SK-N-SH treated with all-trans-retinoic acid at 6 μM for 48 hours (cell line): Measurements from ENCODE around the gene EPHA8.

Experiments used
- ATAC-seq: fragments of 200-7000 bp; cut with Tn5 transposase; 3 replicates; pipeline ENCODE4 v1.9.1; 2020; ENCODE audit warnings: mild to moderate bottlenecking, moderate library complexity
- ARNTL ChIP-seq: fragments of 450-650 bp; formaldehyde crosslinking; IDR thresholded peaks from 2 replicates; pipeline ENCODE4 v1.5.0; 2020; ENCODE audit warnings: low read depth, mild to moderate bottlenecking, moderate library complexity, borderline replicate concordance
- BACH2 ChIP-seq: fragments of 250-450 bp; sonication (Bioruptor Pico); IDR thresholded peaks from 2 replicates; pipeline ENCODE4 v1.9.0; 2021; ENCODE audit warnings: mild to moderate bottlenecking, borderline replicate concordance
- CREB5 ChIP-seq: fragments of 250-450 bp; sonication (Bioruptor Pico); IDR thresholded peaks from 2 replicates; pipeline ENCODE4 v1.5.1; 2020; ENCODE audit warnings: low read depth, mild to moderate bottlenecking, moderate library complexity
- CSDC2 ChIP-seq: fragments of 250-450 bp; sonication (Bioruptor Pico); IDR thresholded peaks from 2 replicates; pipeline ENCODE4 v1.5.0; 2020; ENCODE audit warnings: mild to moderate bottlenecking, moderate library complexity
- CSRNP3 ChIP-seq: fragments of 250-450 bp; sonication (Bioruptor Pico); IDR thresholded peaks from 2 replicates; pipeline ENCODE4 v1.5.1; 2021; ENCODE audit warnings: mild to moderate bottlenecking, moderate library complexity
- ESRRG ChIP-seq: fragments of 250-450 bp; sonication (Bioruptor Pico); IDR thresholded peaks from 2 replicates; pipeline ENCODE4 v1.6.1; 2021; ENCODE audit warnings: mild to moderate bottlenecking
- GLIS3 ChIP-seq: fragments of 250-450 bp; sonication (Bioruptor Pico); IDR thresholded peaks from 2 replicates; pipeline ENCODE4 v1.5.0; 2020; ENCODE audit warnings: mild to moderate bottlenecking, moderate library complexity
- ISL1 ChIP-seq: fragments of 250-450 bp; sonication (Bioruptor Pico); IDR thresholded peaks from 2 replicates; pipeline ENCODE4 v2.1.2; 2022; ENCODE audit warnings: mild to moderate bottlenecking, moderate library complexity
- OSR1 ChIP-seq: fragments of 250-450 bp; sonication (Bioruptor Pico); IDR thresholded peaks from 2 replicates; pipeline ENCODE4 v1.8.0; 2022; ENCODE audit warnings: moderate library complexity, mild to moderate bottlenecking, inconsistent platforms
- PATZ1 ChIP-seq: fragments of 250-450 bp; sonication (Bioruptor Pico); IDR thresholded peaks from 2 replicates; pipeline ENCODE4 v1.8.0; 2020; ENCODE audit warnings: mild to moderate bottlenecking, moderate library complexity, borderline replicate concordance
- RARB ChIP-seq: fragments of 250-450 bp; sonication (Bioruptor Pico); IDR thresholded peaks from 2 replicates; pipeline ENCODE4 v1.8.0; 2021; ENCODE audit warnings: mild to moderate bottlenecking, moderate library complexity
- SNAI2 ChIP-seq: fragments of 250-450 bp; sonication (Bioruptor Pico); IDR thresholded peaks from 2 replicates; pipeline ENCODE4 v1.5.0; 2020; ENCODE audit warnings: mild to moderate bottlenecking, moderate library complexity
- TCF4 ChIP-seq: fragments of 250-450 bp; sonication (Bioruptor Pico); IDR thresholded peaks from 2 replicates; pipeline ENCODE4 v1.8.0; 2021; ENCODE audit warnings: mild to moderate bottlenecking, moderate library complexity, borderline replicate concordance
- TOX ChIP-seq: fragments of 250-450 bp; sonication (Bioruptor Pico); IDR thresholded peaks from 2 replicates; pipeline ENCODE4 v1.8.0; 2021; ENCODE audit warnings: mild to moderate bottlenecking, moderate library complexity, borderline replicate concordance
- ZC3H10 ChIP-seq: fragments of 250-450 bp; sonication (Bioruptor Pico); IDR thresholded peaks from 2 replicates; pipeline ENCODE4 v1.5.1; 2021; ENCODE audit warnings: mild to moderate bottlenecking, moderate library complexity
- ZFP3 ChIP-seq: fragments of 250-450 bp; sonication (Bioruptor Pico); IDR thresholded peaks from 2 replicates; pipeline ENCODE4 v1.5.0; 2020; ENCODE audit warnings: mild to moderate bottlenecking, moderate library complexity
- ZFP30 ChIP-seq: fragments of 450-650 bp; formaldehyde crosslinking; IDR thresholded peaks from 2 replicates; pipeline ENCODE4 v1.5.0; 2022; ENCODE audit warnings: mild to moderate bottlenecking, moderate library complexity
- ZNF70 ChIP-seq: fragments of 450-650 bp; formaldehyde crosslinking; IDR thresholded peaks from 2 replicates; pipeline ENCODE4 v1.5.0; 2020; ENCODE audit warnings: mild to moderate bottlenecking, moderate library complexity
- ZNF8 ChIP-seq: fragments of 450-650 bp; formaldehyde crosslinking; IDR thresholded peaks from 2 replicates; pipeline ENCODE4 v1.5.0; 2020; ENCODE audit warnings: mild to moderate bottlenecking, moderate library complexity
- TF ChIP-seq, protein P1 (sequence below): fragments of 250-450 bp; sonication (Bioruptor Pico); IDR thresholded peaks from 2 replicates; pipeline ENCODE4 v1.5.0; 2020; ENCODE audit warnings: mild to moderate bottlenecking, moderate library complexity
- TF ChIP-seq, protein P2 (sequence below): fragments of 250-450 bp; sonication (Bioruptor Pico); IDR thresholded peaks from 2 replicates; pipeline ENCODE4 v1.8.0; 2021; ENCODE audit warnings: low read depth, mild to moderate bottlenecking, moderate library complexity, borderline replicate concordance

EPHA8 gene

GRCh38 chr1:22619798-22620197, 56.5 kb downstream of the EPHA8 start:
- TF ChIP-seq PATZ1 (no peak), ZC3H10 (CRISPR knock-in tag) (no peak), ZFP3 (no peak), RARB (CRISPR knock-in tag) (no peak), CSDC2 (CRISPR knock-in tag) (no peak), CREB5 (CRISPR knock-in tag) (no peak), ARNTL (CRISPR knock-in tag) (no peak), CSRNP3 (CRISPR knock-in tag) (no peak), GLIS3 (CRISPR knock-in tag) (no peak), TOX (CRISPR knock-in tag) (no peak), TCF4 (no peak), SNAI2 (no peak), ISL1 (CRISPR knock-in tag) (no peak), BACH2 (no peak), ESRRG (no peak), ZNF70 (CRISPR knock-in tag) (no peak), ZNF8 (CRISPR knock-in tag) (no peak), OSR1 (no peak)
- TF ChIP-seq, protein P1, sequence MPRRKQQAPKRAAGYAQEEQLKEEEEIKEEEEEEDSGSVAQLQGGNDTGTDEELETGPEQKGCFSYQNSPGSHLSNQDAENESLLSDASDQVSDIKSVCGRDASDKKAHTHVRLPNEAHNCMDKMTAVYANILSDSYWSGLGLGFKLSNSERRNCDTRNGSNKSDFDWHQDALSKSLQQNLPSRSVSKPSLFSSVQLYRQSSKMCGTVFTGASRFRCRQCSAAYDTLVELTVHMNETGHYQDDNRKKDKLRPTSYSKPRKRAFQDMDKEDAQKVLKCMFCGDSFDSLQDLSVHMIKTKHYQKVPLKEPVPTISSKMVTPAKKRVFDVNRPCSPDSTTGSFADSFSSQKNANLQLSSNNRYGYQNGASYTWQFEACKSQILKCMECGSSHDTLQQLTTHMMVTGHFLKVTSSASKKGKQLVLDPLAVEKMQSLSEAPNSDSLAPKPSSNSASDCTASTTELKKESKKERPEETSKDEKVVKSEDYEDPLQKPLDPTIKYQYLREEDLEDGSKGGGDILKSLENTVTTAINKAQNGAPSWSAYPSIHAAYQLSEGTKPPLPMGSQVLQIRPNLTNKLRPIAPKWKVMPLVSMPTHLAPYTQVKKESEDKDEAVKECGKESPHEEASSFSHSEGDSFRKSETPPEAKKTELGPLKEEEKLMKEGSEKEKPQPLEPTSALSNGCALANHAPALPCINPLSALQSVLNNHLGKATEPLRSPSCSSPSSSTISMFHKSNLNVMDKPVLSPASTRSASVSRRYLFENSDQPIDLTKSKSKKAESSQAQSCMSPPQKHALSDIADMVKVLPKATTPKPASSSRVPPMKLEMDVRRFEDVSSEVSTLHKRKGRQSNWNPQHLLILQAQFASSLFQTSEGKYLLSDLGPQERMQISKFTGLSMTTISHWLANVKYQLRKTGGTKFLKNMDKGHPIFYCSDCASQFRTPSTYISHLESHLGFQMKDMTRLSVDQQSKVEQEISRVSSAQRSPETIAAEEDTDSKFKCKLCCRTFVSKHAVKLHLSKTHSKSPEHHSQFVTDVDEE (CRISPR knock-in tag), result no peak
- TF ChIP-seq, protein P2, sequence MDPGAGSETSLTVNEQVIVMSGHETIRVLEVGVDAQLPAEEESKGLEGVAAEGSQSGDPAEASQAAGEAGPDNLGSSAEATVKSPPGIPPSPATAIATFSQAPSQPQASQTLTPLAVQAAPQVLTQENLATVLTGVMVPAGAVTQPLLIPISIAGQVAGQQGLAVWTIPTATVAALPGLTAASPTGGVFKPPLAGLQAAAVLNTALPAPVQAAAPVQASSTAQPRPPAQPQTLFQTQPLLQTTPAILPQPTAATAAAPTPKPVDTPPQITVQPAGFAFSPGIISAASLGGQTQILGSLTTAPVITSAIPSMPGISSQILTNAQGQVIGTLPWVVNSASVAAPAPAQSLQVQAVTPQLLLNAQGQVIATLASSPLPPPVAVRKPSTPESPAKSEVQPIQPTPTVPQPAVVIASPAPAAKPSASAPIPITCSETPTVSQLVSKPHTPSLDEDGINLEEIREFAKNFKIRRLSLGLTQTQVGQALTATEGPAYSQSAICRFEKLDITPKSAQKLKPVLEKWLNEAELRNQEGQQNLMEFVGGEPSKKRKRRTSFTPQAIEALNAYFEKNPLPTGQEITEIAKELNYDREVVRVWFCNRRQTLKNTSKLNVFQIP (CRISPR knock-in tag), result no peak
- ATAC-seq, result no peak

- ATAC-seq, result no peak
- no peak for TF ChIP-seq PATZ1
- TF ChIP-seq, protein P2 (CRISPR knock-in tag), result no peak
- TF ChIP-seq, protein P1 (CRISPR knock-in tag), result no peak
- no peak for TF ChIP-seq CREB5 (CRISPR knock-in tag)
- TF ChIP-seq ZFP30 (CRISPR knock-in tag), result no peak
- TF ChIP-seq ESRRG, result no peak
- no peak for TF ChIP-seq RARB (CRISPR knock-in tag)
- TF ChIP-seq, all 23 proteins: peak for 0
These were observed 58.5 kb downstream of the EPHA8 start for GRCh38 chr1:22621761-22622160.
